Measurements from ENCODE around the gene IFIT1. TPM values are rescaled to one million over a fixed set of nuclear protein-coding genes. Genes with fewer than 3 reads are reported as not detected.

IFIT1 gene, protein sequence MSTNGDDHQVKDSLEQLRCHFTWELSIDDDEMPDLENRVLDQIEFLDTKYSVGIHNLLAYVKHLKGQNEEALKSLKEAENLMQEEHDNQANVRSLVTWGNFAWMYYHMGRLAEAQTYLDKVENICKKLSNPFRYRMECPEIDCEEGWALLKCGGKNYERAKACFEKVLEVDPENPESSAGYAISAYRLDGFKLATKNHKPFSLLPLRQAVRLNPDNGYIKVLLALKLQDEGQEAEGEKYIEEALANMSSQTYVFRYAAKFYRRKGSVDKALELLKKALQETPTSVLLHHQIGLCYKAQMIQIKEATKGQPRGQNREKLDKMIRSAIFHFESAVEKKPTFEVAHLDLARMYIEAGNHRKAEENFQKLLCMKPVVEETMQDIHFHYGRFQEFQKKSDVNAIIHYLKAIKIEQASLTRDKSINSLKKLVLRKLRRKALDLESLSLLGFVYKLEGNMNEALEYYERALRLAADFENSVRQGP
- total RNA-seq (2022; extraction: Qiagen RNA extraction; ENCODE audit: low read depth), result 4.6 to 7.6 TPM (median 5.5 TPM) in 5 replicates

DNA sequence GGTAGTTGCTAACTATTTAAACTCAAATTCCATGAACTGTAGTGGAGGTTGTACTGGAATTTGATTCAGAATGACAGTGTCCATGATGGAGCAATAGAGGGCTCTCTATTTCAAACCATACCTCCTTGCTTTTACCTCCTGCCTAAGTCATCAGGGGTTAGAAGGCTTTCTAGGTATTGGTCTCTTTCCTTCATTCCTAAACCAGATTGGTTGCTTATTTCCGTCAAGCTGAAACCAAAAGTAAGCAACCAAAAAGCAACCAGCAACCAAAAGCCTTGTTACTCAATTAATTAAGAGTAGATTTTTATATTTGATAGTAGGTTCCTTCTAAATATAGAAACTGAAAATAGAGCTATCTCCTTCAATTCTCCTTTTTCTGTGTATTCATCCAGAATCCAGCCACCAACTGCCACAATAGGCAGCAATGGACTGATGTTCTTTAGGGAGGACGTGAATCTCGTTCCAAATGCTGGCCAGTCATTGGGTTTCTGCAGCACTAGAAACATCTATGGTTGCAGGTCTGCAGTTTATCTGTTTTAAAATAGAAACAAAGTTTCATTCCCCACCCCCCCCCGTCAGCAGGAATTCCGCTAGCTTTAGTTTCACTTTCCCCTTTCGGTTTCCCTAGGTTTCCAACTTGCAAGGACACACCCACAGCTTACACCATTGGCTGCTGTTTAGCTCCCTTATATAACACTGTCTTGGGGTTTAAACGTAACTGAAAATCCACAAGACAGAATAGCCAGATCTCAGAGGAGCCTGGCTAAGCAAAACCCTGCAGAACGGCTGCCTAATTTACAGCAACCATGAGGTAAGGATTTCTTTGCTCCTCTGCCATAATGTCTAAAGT is at the start of gene IFIT1:
IFIT1 (plus strand) TSS at position 717 of the 850 bp plus-strand sequence; CDS start at position 807, 90 bp downstream.

DNA sequence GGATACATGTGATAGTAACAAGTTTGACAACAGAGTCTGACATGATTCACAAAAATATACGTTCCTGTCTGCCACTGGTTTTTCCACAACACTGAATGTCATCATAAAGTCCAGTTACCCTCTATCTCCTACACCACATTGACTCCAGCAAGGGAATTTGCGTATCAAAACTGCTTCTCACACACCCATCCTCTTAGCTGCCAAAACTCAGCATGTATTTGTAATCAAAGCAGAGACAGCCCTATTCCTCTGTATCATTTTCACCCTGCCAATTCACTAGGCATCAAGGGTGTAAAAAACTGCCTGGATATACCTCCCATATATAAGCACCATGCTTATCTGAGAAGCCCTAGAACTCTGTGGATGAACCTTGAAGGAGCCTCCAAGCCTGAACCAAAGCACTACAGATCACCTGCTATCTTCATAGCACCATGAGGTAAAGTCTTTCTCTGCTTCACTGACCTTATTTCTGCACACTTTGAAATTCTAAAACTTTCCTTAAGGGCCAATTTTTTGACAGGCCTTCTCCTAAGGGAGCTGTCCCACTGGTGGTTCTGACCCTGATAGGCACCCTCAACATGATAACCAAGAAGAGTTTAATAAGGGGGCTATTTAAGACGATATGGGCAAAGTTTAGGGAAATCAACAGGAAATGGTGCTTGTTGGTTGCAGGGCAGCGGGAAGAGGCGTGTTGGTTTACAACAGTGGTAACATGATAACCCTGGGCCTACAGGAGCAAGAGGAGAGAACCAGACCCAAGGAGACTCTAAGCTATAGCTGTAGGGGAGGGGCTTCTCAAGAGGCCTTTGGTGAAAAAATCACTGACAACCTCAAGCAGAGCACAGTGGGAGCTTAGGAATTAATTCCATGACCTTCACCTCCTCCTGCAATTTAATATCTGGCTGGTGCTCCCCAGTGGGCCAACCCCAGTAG is 14.5 kb upstream of the IFIT1 start, which contains the start of gene IFIT1B:
IFIT1B (plus strand) TSS at position 352 of the 933 bp plus-strand sequence; CDS start at position 432, 80 bp downstream.

DNA sequence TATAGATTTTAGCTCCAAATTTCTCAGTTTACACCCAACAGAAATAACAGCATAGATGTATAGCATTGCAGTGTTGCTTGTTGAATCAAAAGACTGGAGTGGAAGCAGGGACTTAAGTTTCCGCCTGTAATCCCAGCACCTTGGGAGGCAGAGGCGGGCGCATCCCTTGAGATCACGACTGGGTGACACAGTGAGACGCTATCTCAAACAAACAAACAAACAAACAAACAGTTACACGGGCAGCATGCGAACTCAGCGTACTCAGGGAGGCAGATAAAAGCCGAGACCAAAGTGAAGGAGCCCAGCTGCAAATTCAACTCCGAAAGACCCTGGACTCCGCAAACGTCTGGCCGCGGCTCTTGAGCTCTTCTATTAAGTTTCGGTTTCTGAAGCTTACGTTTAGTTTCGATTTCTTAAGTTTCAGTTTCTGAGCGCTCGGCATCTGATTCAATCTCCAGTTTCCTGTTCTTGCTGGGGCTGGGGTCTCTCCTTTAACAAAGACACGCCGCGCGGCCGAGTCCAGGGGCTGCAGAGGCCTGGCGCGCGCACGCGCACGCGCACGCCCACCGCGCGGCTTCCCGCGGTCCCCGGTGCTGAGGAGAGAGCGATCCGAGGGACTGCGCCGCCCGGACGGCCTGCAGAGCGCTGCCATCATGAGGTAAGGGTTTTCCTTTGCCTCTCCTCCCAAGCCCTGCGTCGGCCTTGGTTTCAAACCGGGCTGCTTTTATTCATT is 21.9 kb downstream of the IFIT1 start, which contains the start of gene IFIT5:
IFIT5 (plus strand) TSS at position 423 of the 733 bp plus-strand sequence; CDS start at position 654, 231 bp downstream.

Other genes starting within 250 kb of the IFIT1 start
- 0.06 to 0.07 TPM in 2 of 5 replicates, not detected in the others for gene CH25H, start 185.3 kb upstream of the IFIT1 start, total RNA-seq (2022; extraction: Qiagen RNA extraction; ENCODE audit: low read depth)
- 41.8 to 56.8 TPM (median 51.2 TPM) in 5 replicates for gene LIPA, start 140.8 kb upstream of the IFIT1 start, total RNA-seq (2022; extraction: Qiagen RNA extraction; ENCODE audit: low read depth)
- gene IFIT2, start 90.6 kb upstream of the IFIT1 start, total RNA-seq (2022; extraction: Qiagen RNA extraction; ENCODE audit: low read depth), result 2.5 to 5.4 TPM (median 3.4 TPM) in 5 replicates
- gene IFIT3, start 64.6 kb upstream of the IFIT1 start, total RNA-seq (2022; extraction: Qiagen RNA extraction; ENCODE audit: low read depth), result 4.9 to 8.4 TPM (median 6.5 TPM) in 5 replicates
- not detected in 5 replicates for gene IFIT1B, start 14.6 kb upstream of the IFIT1 start, total RNA-seq (2022; extraction: Qiagen RNA extraction; ENCODE audit: low read depth)
- 7.3 to 11.4 TPM (median 9.3 TPM) in 5 replicates for gene IFIT5, start 21.9 kb downstream of the IFIT1 start, total RNA-seq (2022; extraction: Qiagen RNA extraction; ENCODE audit: low read depth)
- gene SLC16A12, start 143.0 kb downstream of the IFIT1 start, total RNA-seq (2022; extraction: Qiagen RNA extraction; ENCODE audit: low read depth), result 0.02 to 0.04 TPM in 2 of 5 replicates, not detected in the others